Activated T-helper 2 cell treated with anti-CD3 and anti-CD28 coated beads, Interferon-gamma antibody, Interleukin-2, Interleukin-4, amounts not matched to agents 10 μg/mL and 5 μg/mL and 100 μg/mL, durations not matched to agents 14 hours and 24 hours and 36 hours (primary cell): ENCODE measurements around the gene GNA14. TPM values are rescaled to one million over a fixed set of nuclear protein-coding genes. Genes with fewer than 3 reads are reported as not detected.

ENCODE experiments used
- DNase-seq: peaks from one replicate; pipeline ENCODE4 v3.0.0; 2021; ENCODE audit warnings: low spot score
- H3K27ac Mint-ChIP-seq: one replicate; pipeline ENCODE4 v1.8.0; 2021; ENCODE audit warnings: mixed read lengths
- H3K27me3 Mint-ChIP-seq: one replicate; pipeline ENCODE4 v1.8.0; 2021; ENCODE audit warnings: low read depth, mixed read lengths
- H3K36me3 Mint-ChIP-seq: one replicate; pipeline ENCODE4 v1.8.0; 2021; ENCODE audit warnings: low read depth, mixed read lengths
- H3K4me1 Mint-ChIP-seq: one replicate; pipeline ENCODE4 v1.8.0; 2021; ENCODE audit warnings: low read depth, mixed read lengths
- H3K4me3 Mint-ChIP-seq: one replicate; pipeline ENCODE4 v1.8.0; 2021; ENCODE audit warnings: low read depth, mild to moderate bottlenecking, moderate library complexity, mixed read lengths
- H3K9me3 Mint-ChIP-seq: one replicate; pipeline ENCODE4 v1.8.0; 2021; ENCODE audit warnings: mixed read lengths
- intact Hi-C: fragments of 100-400 bp; cut with micrococcal nuclease; formaldehyde crosslinking; loops from one replicate; pipeline ENCODE4 v1.15.1; 2023
- total RNA-seq: library from RNA; stranded (reverse); gene quantifications from 2 replicates; pipeline ENCODE4 v1.2.3, GENCODE V29; 2022

The GNA14 gene
- total RNA-seq, 1 donor from 2014 or later: 0.09 TPM

GRCh38 chr9:77435277-77435676, 212.8 kb downstream of the GNA14 start:
- Mint-ChIP-seq H3K9me3 (no peaks in the 10 kb centered on the region), H3K36me3 (no peaks in the 10 kb centered on the region), H3K27me3 (peaks cover 4% of the 10 kb centered on the region), H3K4me1 (peaks cover 4% of the 10 kb centered on the region), H3K27ac (no peak overlapping the region), H3K4me3 (no peak overlapping the region)
- intact Hi-C loops: loop anchor here (10.0 kb wide), 1 partner anchor 60 kb away; no protein-coding TSS in a partner anchor
- no peak for DNase-seq

- intact Hi-C loops: loop anchor here (2.0 to 10.0 kb wide), 2 partner anchors 61 to 317 kb away; no protein-coding TSS in a partner anchor
- DNase-seq: peak; percentile 25
- Mint-ChIP-seq H3K27me3 (peaks cover 4% of the 10 kb centered on the region), H3K27ac (no peak overlapping the region), H3K36me3 (no peaks in the 10 kb centered on the region), H3K4me3 (no peak overlapping the region), H3K9me3 (no peaks in the 10 kb centered on the region), H3K4me1 (peaks cover 4% of the 10 kb centered on the region)
Observed at GRCh38 chr9:77433675-77434445, 214.3 kb downstream of the GNA14 start.

- H3K36me3 Mint-ChIP-seq: no peaks in the 10 kb centered on the region
- peaks cover 4% of the 10 kb centered on the region for H3K4me1 Mint-ChIP-seq
- intact Hi-C loops: loop anchor here (2.0 to 10.0 kb wide), 2 partner anchors 63 to 319 kb away; no protein-coding TSS in a partner anchor
- no peak overlapping the region for H3K4me3 Mint-ChIP-seq
- no peak for DNase-seq
- no peaks in the 10 kb centered on the region for H3K9me3 Mint-ChIP-seq
- no peaks in the 10 kb centered on the region for H3K27me3 Mint-ChIP-seq
- no peak overlapping the region for H3K27ac Mint-ChIP-seq
Observed at GRCh38 chr9:77432053-77432452, 216.1 kb downstream of the GNA14 start.

DNA sequence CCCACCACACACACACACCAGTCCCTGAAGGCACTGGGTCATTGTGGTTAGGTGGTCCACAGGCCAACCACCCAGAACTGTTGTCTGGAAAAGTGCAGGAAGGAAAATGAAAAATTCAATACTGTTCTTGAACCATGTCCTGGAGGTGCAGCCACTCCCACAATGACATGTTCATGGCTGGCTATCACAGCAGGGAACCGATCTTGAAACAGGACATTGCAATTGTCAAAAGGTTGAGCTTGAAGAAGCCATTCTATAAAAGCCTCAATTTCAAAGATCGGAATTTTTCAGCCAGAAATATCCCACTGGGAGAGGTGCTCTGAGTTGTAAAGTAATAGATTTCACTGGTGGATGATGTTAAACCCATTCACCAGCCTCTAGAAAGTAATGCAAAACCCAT, 218.2 kb downstream of the GNA14 start:
- H3K36me3 Mint-ChIP-seq: no peaks in the 10 kb centered on the region
- DNase-seq: no peak
- no peaks in the 10 kb centered on the region for H3K9me3 Mint-ChIP-seq
- peaks cover 4% of the 10 kb centered on the region for H3K4me1 Mint-ChIP-seq
- H3K27ac Mint-ChIP-seq: no peak overlapping the region
- no peaks in the 10 kb centered on the region for H3K27me3 Mint-ChIP-seq
- intact Hi-C loops: loop anchor here (10.0 kb wide), 1 partner anchor 65 kb away; no protein-coding TSS in a partner anchor
- no peak overlapping the region for H3K4me3 Mint-ChIP-seq

DNA sequence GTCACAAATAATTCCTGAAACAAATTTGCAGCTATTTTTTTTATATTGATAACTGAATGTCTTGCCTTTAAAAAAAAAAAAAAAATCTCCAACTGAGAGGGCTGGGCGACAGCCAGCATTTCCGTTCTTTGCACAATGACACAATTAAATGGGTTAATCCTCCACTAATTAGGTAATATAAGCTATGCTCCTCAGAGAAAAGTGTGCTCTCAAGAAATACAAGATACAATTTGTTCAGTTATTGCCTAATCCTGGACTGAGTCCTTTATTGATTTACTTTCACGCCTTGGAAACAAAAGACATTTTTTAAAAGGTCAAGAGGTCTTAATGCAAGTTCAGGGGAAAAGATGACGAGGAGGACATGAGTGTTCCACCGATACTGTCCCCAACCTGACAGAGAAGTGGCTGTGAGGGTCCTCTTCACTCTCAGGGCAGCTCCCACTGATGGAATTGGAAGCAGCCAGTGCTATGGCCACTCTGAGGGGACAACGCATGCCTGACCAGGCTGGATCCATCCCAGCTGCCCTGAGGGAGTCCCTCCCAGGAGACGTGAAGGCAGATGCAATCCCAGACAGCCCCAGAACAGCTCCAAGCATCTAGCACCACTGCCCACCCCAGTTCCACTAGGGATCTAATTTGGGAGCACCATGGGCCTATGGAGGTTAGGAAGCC, 220.7 kb downstream of the GNA14 start:
- Mint-ChIP-seq H3K36me3 (no peaks in the 10 kb centered on the region), H3K27ac (no peak overlapping the region), H3K27me3 (no peaks in the 10 kb centered on the region), H3K4me3 (no peak overlapping the region), H3K9me3 (no peaks in the 10 kb centered on the region), H3K4me1 (no peaks in the 10 kb centered on the region)
- intact Hi-C loops: no loop called here
- no peak for DNase-seq

DNA sequence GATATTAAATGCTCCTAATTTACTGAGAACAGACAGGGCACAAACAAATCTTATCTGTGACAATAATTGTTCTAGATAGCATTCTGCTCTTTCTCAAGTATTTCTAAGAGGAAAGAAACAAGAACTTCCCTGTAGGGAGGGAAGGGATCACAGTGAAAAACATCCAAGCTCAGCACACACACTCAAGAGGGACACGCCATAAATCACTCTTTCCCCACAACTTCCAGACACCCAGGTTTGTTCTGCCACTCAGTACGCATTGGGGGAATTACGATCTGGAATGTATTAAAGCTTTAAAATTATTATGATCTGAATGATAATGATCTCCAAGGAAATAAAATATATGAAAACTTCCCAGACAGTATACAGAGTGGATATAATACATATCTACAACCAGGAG, 221.4 kb downstream of the GNA14 start:
- Mint-ChIP-seq H3K27me3 (no peaks in the 10 kb centered on the region), H3K36me3 (no peaks in the 10 kb centered on the region), H3K9me3 (no peaks in the 10 kb centered on the region), H3K27ac (no peak overlapping the region), H3K4me1 (peaks cover 2% of the 10 kb centered on the region), H3K4me3 (no peak overlapping the region)
- no peak for DNase-seq
- intact Hi-C loops: no loop called here

DNA sequence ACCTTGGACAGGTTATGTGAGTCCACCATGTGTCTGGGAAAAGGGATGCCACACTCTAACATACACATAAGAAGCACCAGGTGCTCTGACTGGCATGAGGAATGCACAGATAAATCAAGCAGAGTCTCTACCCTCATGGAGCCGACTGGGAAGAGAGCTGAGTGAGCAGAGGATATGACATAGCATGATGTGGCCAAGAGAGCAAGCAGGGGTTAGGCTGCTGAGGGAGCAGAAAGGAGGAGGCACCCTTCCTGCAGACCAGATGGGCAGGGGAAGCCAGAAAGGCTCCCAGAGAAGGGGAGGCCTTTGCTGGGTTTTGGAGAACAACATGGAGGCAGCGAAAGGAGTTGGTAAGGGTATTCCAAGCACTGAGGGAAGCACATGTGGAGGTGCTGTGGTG, 223.1 kb downstream of the GNA14 start:
- H3K4me3 Mint-ChIP-seq: no peak overlapping the region
- no peaks in the 10 kb centered on the region for H3K27me3 Mint-ChIP-seq
- H3K27ac Mint-ChIP-seq: no peak overlapping the region
- intact Hi-C loops: no loop called here
- H3K4me1 Mint-ChIP-seq: peaks cover 2% of the 10 kb centered on the region
- DNase-seq: no peak
- no peaks in the 10 kb centered on the region for H3K9me3 Mint-ChIP-seq
- H3K36me3 Mint-ChIP-seq: no peaks in the 10 kb centered on the region

- Mint-ChIP-seq H3K27ac (no peak overlapping the region), H3K4me3 (no peak overlapping the region), H3K4me1 (peaks cover 2% of the 10 kb centered on the region), H3K9me3 (no peaks in the 10 kb centered on the region), H3K36me3 (no peaks in the 10 kb centered on the region), H3K27me3 (no peaks in the 10 kb centered on the region)
- intact Hi-C loops: no loop called here
- no peak for DNase-seq
Observed at GRCh38 chr9:77423841-77424240, 224.3 kb downstream of the GNA14 start.

DNA sequence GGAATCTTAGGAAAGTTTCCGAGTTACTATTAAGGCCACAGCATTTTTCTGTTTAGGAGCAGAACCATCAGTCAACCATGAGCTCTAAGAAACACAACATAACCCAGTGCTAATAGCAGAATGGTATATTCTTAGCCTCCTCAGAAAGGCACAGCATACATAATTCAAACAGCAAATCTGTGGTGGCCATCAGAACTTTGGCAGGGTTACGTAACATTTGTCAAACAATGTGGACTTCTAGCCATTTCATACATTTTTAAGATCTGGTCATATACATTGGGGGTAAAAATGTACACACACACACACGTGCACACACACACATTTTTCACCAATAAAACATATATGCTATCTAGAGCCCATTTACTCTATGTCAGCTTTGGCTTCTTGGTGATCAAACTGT, 225.2 kb downstream of the GNA14 start:
- intact Hi-C loops: no loop called here
- Mint-ChIP-seq H3K4me1 (peaks cover 2% of the 10 kb centered on the region), H3K27me3 (no peaks in the 10 kb centered on the region), H3K4me3 (no peak overlapping the region), H3K27ac (no peak overlapping the region), H3K9me3 (no peaks in the 10 kb centered on the region), H3K36me3 (no peaks in the 10 kb centered on the region)
- DNase-seq: no peak

GRCh38 chr9:77421506-77422265, 226.4 kb downstream of the GNA14 start:
- no peak overlapping the region for H3K4me3 Mint-ChIP-seq
- no peaks in the 10 kb centered on the region for H3K36me3 Mint-ChIP-seq
- no peaks in the 10 kb centered on the region for H3K27me3 Mint-ChIP-seq
- H3K4me1 Mint-ChIP-seq: peaks cover 2% of the 10 kb centered on the region
- H3K9me3 Mint-ChIP-seq: no peaks in the 10 kb centered on the region
- intact Hi-C loops: no loop called here
- DNase-seq: no peak
- no peak overlapping the region for H3K27ac Mint-ChIP-seq

GRCh38 chr9:77420641-77421040, 227.5 kb downstream of the GNA14 start:
- Mint-ChIP-seq H3K4me3 (no peak overlapping the region), H3K4me1 (peaks cover 2% of the 10 kb centered on the region), H3K27ac (no peak overlapping the region), H3K27me3 (no peaks in the 10 kb centered on the region), H3K9me3 (no peaks in the 10 kb centered on the region), H3K36me3 (no peaks in the 10 kb centered on the region)
- intact Hi-C loops: no loop called here
- no peak for DNase-seq

DNA sequence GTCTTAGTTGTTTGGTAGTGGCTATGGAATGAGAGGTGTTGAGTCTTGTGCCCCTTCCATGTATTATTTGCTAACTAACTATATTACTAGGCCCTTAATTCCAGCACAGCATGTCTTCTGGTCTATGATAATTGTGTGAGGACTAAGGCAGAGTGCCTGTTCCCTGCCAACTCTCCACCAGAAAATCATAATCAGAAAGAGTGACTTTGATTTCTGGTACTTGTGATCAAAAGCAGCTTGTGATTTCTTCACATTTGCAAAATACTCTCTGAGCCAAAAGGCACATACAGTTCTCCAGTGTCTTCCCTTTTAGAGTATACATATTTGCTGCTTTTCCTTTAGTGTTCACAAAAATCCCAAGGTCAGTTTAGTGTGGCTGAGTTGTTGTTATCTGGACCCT, 229.9 kb downstream of the GNA14 start:
- no peak overlapping the region for H3K27ac Mint-ChIP-seq
- H3K9me3 Mint-ChIP-seq: no peaks in the 10 kb centered on the region
- peaks cover 3% of the 10 kb centered on the region for H3K36me3 Mint-ChIP-seq
- peaks cover 2% of the 10 kb centered on the region for H3K4me1 Mint-ChIP-seq
- intact Hi-C loops: no loop called here
- no peak for DNase-seq
- H3K27me3 Mint-ChIP-seq: no peaks in the 10 kb centered on the region
- H3K4me3 Mint-ChIP-seq: no peak overlapping the region

GRCh38 chr9:77417566-77417965, 230.6 kb downstream of the GNA14 start:
- Mint-ChIP-seq H3K9me3 (no peaks in the 10 kb centered on the region), H3K27me3 (no peaks in the 10 kb centered on the region), H3K4me1 (peaks cover 2% of the 10 kb centered on the region), H3K36me3 (peaks cover 3% of the 10 kb centered on the region), H3K4me3 (no peak overlapping the region), H3K27ac (no peak overlapping the region)
- intact Hi-C loops: no loop called here
- DNase-seq: no peak
